Panc1 (cell line): ENCODE results near the gene OR8G5. TPM values are rescaled to one million over a fixed set of nuclear protein-coding genes. Genes with fewer than 3 reads are reported as not detected.

ENCODE experiments used
- ATAC-seq: fragments of 200-7000 bp; cut with Tn5 transposase; 2 replicates; pipeline ENCODE4 v1.9.1; 2020; ENCODE audit warnings: mild to moderate bottlenecking, moderate library complexity
- BruUV-seq: library from RNA; stranded (reverse); fragments of 400-500 nt; replicated peaks from 2 replicates; lab custom pipeline; 2021; lab: Mats Ljungman, UMichigan
- CTCF ChIA-PET: fragments of 300-600 bp; sonication (Branson Sonifier 250); formaldehyde crosslinking; loops from one replicate; lab custom pipeline; 2022; ENCODE audit warnings: antibody characterized with exemption; lab: Charles Lee
- POLR2A ChIA-PET: fragments of 300-600 bp; sonication (Branson Sonifier 250); formaldehyde crosslinking; loops from one replicate; lab custom pipeline; 2022; ENCODE audit warnings: antibody characterized with exemption; lab: Charles Lee
- DNase-seq: peaks from one replicate; pipeline ENCODE4 v3.0.0-alpha.2; 2010; ENCODE audit warnings: low read depth, low spot score
- H3K27ac ChIP-seq: 2 replicates; pipeline ENCODE4 v1.5.1; 2011; ENCODE audit warnings: mild to moderate bottlenecking, low read length, inconsistent platforms
- H3K27me3 ChIP-seq: fragments of 200-500 bp; sonication (Bioruptor generic); 2 replicates; pipeline ENCODE4 v1.6.0; 2014; ENCODE audit warnings: low read length, inconsistent platforms; ENCODE audit not compliant: control insufficient read depth, insufficient read depth
- H3K36me3 ChIP-seq: fragments of 200-500 bp; sonication (Bioruptor generic); 2 replicates; pipeline ENCODE4 v1.5.1; 2014; ENCODE audit warnings: inconsistent platforms, mild to moderate bottlenecking, low read length, moderate library complexity; ENCODE audit not compliant: control insufficient read depth, insufficient read depth
- H3K4me1 ChIP-seq: 2 replicates; pipeline ENCODE4 v1.5.1; 2011; ENCODE audit warnings: inconsistent platforms, mild to moderate bottlenecking, low read length, moderate library complexity; ENCODE audit not compliant: control insufficient read depth, insufficient read depth
- H3K4me3 ChIP-seq, 2 experiments: 2 replicates each; pipeline ENCODE4 v1.5.1; 2011 to 2012; ENCODE audit warnings: low read depth in 2 of 2, low read length in 2 of 2, mild to moderate bottlenecking in 2 of 2, inconsistent platforms in 1 of 2, moderate library complexity in 1 of 2
- H3K9me3 ChIP-seq: fragments of 200-500 bp; sonication (Bioruptor generic); 2 replicates; pipeline ENCODE4 v1.5.1; 2014; ENCODE audit warnings: low read depth, mild to moderate bottlenecking, inconsistent platforms, low read length, moderate library complexity; ENCODE audit not compliant: control insufficient read depth, insufficient read depth
- POLR2AphosphoS5 ChIP-seq: IDR thresholded peaks from 2 replicates; pipeline ENCODE4 v1.6.1; 2012; ENCODE audit warnings: mild to moderate bottlenecking, low read depth, low read length, moderate library complexity
- SIN3A ChIP-seq: IDR thresholded peaks from 2 replicates; pipeline ENCODE4 v1.6.1; 2012; ENCODE audit warnings: low read depth, mild to moderate bottlenecking, low read length, moderate library complexity, borderline replicate concordance; ENCODE audit not compliant: insufficient read depth
- TCF7L2 ChIP-seq: IDR thresholded peaks from 2 replicates; pipeline ENCODE4 v1.6.1; 2011; ENCODE audit warnings: mild to moderate bottlenecking, low read depth, low read length, inconsistent platforms
- in situ Hi-C: cut with HindIII; loops from 2 replicates; pipeline ENCODE4 v1.10.0; 2016; ENCODE audit warnings: low sequenced_read_pairs, low pct_unique_long_range_greater_than_20kb
- intact Hi-C: fragments of 100-400 bp; cut with micrococcal nuclease; formaldehyde crosslinking; loops from one replicate; pipeline ENCODE4 v1.10.0; 2022; ENCODE audit not compliant: unreplicated experiment
- total RNA-seq: library from RNA; stranded (reverse); gene quantifications from one replicate; pipeline ENCODE4 v1.2.1, GENCODE V29; 2021; ENCODE audit not compliant: unreplicated experiment
- TF ChIP-seq, protein P1 (sequence below): fragments of 450-650 bp; IDR thresholded peaks from 2 replicates; pipeline ENCODE4 v1.5.1; 2017; ENCODE audit warnings: mild to moderate bottlenecking
- TF ChIP-seq, protein P2 (sequence below), 2 experiments: IDR thresholded peaks; 2 replicates each; pipeline ENCODE4 v1.6.1; 2011 to 2012; ENCODE audit warnings: low read depth in 2 of 2, control low read depth in 1 of 2, low read length in 1 of 2, mild to moderate bottlenecking in 1 of 2, moderate library complexity in 1 of 2; ENCODE audit not compliant: insufficient read depth in 1 of 2

The OR8G5 gene
- total RNA-seq, 1 experiment from 2014 or later, result not detected

DNA sequence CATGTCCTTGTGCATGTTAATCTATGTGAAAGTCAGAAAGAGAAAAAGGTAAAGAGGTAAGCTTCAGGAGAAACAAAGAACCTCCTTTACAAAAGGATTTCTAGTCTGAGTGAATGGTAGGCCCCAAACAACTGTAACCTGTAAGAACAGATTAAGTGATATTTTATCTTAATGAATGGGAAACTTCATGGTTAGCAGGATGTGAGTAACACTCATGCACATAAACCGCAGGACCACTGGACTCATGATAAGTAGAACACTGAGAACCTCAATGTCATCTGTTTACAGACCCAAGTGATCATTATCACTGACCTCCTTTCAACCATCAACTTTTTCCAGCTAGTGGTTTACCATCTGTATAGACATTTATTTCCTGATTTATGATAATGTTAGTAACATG lies 19.9 kb downstream of the OR8G5 start:
- intact Hi-C loops (no loop called here), in situ Hi-C loops (no loop called here)
- DNase-seq (no peak), ATAC-seq (no peak)
- Histone ChIP-seq H3K4me1 (no peaks in the 10 kb centered on the region), H3K4me3 (no peak overlapping the region), H3K27ac (no peak overlapping the region), H3K36me3 (no peaks in the 10 kb centered on the region), H3K27me3 (no peaks in the 10 kb centered on the region), H3K9me3 (no peaks in the 10 kb centered on the region)
- no TSS peak for BruUV-seq
- TF ChIP-seq, protein P1, sequence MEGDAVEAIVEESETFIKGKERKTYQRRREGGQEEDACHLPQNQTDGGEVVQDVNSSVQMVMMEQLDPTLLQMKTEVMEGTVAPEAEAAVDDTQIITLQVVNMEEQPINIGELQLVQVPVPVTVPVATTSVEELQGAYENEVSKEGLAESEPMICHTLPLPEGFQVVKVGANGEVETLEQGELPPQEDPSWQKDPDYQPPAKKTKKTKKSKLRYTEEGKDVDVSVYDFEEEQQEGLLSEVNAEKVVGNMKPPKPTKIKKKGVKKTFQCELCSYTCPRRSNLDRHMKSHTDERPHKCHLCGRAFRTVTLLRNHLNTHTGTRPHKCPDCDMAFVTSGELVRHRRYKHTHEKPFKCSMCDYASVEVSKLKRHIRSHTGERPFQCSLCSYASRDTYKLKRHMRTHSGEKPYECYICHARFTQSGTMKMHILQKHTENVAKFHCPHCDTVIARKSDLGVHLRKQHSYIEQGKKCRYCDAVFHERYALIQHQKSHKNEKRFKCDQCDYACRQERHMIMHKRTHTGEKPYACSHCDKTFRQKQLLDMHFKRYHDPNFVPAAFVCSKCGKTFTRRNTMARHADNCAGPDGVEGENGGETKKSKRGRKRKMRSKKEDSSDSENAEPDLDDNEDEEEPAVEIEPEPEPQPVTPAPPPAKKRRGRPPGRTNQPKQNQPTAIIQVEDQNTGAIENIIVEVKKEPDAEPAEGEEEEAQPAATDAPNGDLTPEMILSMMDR, result no peak
- TF ChIP-seq POLR2AphosphoS5 (no peak), TCF7L2 (no peak)
- POLR2A ChIA-PET, result no interaction called here
- CTCF ChIA-PET, result no interaction called here

DNA sequence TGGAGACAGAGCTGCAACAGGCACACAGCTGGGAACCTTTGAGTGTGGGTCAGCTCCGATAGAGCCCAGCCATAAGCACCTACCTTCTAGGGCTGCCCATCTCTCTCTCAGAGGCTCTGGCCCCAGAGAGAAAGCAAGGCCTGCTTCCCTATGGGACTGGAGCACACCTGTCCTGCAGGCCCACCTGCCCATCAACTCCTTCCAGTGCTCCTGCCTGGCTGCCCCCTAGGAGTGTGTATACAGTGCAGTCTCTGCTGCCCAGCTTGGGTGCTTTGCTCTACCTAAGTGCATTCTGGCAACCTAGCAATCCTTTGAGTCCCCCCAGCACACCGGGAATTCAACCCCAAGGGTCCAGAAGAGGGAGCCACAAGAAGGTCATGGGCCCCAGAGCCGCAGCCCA lies 21.0 kb downstream of the OR8G5 start:
- H3K4me3 ChIP-seq, result no peak overlapping the region
- no peaks in the 10 kb centered on the region for H3K9me3 ChIP-seq
- H3K4me1 ChIP-seq, result no peaks in the 10 kb centered on the region
- ChIA-PET CTCF (no interaction called here), POLR2A (no interaction called here)
- in situ Hi-C loops, result no loop called here
- H3K36me3 ChIP-seq, result no peaks in the 10 kb centered on the region
- H3K27me3 ChIP-seq, result no peaks in the 10 kb centered on the region
- no peak for TF ChIP-seq POLR2AphosphoS5
- TF ChIP-seq, protein P1, result no peak
- no peak for TF ChIP-seq TCF7L2
- TF ChIP-seq SIN3A, result no peak
- TF ChIP-seq, protein P2, sequence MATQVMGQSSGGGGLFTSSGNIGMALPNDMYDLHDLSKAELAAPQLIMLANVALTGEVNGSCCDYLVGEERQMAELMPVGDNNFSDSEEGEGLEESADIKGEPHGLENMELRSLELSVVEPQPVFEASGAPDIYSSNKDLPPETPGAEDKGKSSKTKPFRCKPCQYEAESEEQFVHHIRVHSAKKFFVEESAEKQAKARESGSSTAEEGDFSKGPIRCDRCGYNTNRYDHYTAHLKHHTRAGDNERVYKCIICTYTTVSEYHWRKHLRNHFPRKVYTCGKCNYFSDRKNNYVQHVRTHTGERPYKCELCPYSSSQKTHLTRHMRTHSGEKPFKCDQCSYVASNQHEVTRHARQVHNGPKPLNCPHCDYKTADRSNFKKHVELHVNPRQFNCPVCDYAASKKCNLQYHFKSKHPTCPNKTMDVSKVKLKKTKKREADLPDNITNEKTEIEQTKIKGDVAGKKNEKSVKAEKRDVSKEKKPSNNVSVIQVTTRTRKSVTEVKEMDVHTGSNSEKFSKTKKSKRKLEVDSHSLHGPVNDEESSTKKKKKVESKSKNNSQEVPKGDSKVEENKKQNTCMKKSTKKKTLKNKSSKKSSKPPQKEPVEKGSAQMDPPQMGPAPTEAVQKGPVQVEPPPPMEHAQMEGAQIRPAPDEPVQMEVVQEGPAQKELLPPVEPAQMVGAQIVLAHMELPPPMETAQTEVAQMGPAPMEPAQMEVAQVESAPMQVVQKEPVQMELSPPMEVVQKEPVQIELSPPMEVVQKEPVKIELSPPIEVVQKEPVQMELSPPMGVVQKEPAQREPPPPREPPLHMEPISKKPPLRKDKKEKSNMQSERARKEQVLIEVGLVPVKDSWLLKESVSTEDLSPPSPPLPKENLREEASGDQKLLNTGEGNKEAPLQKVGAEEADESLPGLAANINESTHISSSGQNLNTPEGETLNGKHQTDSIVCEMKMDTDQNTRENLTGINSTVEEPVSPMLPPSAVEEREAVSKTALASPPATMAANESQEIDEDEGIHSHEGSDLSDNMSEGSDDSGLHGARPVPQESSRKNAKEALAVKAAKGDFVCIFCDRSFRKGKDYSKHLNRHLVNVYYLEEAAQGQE (IDR thresholded peaks at IDR 0.05; ENCODE audit: insufficient read depth in 1 of 2, low read depth in 2 of 2, low read length in 1 of 2), result no peak
- ATAC-seq (no peak), DNase-seq (no peak)
- no TSS peak for BruUV-seq
- intact Hi-C loops, result no loop called here
- H3K27ac ChIP-seq, result no peak overlapping the region
